Smooth muscle cell of the brain vasculature (primary cell): ENCODE data around the gene PRC1.
"Not testable (repeated sequence)": the region's sequence is repeated elsewhere in the genome, so short reads cannot be mapped to it uniquely, and the experiment has no call there.

Experiments
- DNase-seq: peaks from one replicate; pipeline ENCODE4 v3.0.0-alpha.2; 2012; ENCODE audit warnings: low read depth, low spot score

PRC1 gene

DNA sequence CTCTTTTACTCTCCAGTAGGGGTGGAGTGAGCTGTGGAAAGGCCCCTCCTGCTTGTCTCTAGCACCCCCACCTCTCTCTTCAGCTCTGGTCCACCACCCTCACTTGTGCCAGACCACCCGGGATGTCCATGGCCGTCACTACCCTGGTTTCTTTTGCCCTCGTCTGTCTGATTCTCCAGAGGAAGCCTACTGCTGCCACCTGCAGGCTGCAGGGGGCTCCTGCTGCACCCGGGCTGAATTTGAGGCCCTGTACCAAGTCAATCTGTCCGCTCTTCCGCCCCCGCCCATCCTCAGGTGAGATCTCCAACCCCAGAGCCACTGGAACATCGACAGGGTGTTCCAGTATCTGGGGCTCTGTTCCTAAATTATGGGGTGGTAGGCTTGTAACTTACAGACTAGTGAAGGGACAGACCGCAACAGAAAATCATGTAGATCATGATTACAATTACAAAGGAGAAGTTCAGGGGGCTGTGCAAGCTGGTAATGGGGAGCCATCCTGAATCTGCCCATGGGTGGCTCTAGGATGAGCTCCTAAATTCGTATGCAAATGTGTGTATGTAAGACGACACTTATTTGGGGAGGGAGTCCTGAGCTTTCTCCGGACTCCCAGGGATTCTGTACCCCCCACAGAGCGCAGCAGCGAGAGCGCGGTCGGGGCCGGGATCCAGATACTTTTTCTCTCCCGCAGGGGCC, 59.9 kb downstream of the PRC1 start:
- peak; percentile 57 for DNase-seq

DNA sequence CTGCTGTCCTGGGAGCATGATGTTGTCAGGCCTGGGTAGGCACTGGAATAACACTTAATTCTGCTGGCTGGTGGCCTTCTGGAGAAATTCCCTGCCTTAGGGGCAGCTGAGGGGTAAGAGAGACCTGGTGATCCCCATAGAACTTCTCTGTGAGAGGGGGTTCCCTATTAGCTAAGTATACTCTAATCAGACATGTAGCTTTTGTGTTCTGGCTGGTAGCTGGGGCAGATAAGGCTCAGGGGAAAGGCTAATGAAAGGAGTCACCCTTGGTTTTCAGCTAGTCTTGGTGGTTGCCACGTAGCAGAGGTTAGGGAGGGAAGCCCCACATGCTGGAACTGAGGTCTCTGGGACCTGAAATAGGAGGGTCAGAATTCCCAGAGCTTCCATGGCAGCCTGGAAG, 61.0 kb downstream of the PRC1 start:
- DNase-seq, result no peak

DNA sequence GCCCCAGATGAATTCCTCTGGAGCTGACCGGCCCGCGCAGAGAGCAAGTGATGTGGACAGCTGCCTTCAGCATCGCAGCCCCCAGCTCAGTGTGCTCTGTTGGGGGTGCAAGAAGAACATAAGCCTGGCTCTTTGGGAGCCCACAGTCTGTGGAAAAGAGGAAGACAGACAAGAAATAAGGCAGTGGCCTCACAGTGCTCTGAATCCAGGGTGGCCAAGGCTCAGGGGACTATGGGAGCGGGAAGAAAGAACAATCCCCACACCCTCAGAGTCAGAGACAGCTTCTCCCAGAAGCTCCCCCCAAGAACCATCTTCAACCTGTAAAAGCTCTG, 61.7 kb downstream of the PRC1 start:
- DNase-seq, result no peak

DNA sequence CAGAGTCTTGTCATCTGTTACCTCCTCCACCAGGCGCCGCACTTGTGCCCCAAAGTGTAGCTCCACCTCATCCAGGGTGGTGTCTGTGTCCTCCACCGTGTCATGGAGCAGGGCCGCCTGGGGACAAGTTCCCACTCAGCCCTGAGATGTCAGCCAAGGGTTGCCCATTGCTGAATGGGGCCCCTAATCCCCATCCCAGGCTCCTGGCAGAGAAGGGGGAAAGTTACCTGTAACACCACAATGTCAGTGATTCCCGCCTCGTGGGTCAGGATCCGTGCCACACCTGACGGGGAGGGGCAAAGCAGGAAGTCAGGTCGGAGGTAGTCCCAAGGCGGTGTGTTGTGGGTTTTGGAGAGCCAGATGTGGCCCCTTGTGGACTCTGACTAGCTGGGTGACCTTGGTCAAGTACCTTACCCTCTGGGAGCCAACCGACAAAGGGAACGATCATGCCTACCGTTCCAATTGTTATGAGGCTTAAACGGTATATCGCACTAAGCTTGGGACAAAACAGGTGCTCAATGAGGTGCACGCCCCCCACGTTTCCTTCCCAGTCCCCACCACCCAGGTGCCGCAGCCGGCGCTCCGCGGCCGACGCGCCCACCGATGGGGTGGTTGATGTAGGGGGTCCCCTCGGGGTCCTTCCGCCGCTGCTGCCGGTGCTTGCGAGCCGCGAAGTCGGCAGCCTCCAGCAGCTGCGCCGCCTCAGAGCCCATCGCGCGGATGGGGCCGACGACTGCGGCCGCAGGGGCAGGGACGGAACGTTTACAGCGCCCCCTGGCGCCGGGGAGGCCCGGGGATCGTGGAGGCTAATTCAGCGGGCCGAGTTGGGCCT, 62.3 kb downstream of the PRC1 start, which contains the start of gene HDDC3:
TSS of gene HDDC3 (minus strand) at position 722 of the 832 bp plus-strand sequence. CDS start at position 713, 9 bp downstream.
- peak; percentile 47 for DNase-seq

DNA sequence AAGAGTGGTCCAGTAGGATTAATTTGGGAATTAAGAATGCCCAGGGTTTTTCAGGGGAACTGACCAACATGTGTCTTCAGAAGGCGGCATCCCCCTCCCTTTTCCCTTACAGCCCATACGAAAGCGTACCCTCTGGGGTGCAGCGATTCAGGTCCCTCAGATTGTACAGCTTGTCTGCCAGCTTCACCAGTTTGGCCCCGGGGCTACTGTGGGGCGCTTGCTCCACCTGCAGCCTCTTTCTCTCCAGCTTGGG, 62.8 kb downstream of the PRC1 start:
- DNase-seq, result no peak

DNA sequence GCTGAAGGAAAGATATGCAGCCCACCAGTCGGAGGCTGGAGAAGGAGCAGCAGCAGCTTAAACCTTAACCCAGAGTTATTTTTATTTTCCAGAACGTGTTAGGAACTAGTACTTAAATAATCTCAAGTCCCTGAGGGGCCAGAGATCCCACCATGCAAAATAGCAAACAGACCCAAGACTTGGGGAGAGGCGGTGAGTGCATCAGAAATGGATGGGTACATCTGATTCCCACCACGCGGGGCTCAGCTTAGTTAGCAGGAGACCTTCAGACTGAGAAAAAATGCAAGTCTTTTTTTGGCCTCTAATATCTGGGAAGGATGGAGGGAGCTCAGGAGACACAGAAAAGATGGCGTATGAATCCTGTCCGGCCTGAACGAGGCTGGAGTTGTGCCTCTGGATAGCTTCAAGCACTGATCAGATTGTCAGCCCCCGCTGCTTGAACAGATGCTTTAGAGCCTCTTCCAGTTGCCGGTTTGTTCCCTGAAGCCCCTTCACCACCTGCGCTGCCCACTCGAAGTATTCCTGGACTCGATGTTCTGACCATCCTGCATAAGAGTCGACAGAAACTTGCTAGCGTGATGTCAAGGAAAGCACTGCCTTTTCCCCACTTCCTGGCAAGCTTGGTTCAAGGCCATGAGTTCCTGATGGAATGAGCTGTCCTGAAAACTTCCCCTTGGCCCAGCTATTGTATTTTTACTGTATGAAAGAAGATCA, 63.3 kb downstream of the PRC1 start:
- no peak for DNase-seq

DNA sequence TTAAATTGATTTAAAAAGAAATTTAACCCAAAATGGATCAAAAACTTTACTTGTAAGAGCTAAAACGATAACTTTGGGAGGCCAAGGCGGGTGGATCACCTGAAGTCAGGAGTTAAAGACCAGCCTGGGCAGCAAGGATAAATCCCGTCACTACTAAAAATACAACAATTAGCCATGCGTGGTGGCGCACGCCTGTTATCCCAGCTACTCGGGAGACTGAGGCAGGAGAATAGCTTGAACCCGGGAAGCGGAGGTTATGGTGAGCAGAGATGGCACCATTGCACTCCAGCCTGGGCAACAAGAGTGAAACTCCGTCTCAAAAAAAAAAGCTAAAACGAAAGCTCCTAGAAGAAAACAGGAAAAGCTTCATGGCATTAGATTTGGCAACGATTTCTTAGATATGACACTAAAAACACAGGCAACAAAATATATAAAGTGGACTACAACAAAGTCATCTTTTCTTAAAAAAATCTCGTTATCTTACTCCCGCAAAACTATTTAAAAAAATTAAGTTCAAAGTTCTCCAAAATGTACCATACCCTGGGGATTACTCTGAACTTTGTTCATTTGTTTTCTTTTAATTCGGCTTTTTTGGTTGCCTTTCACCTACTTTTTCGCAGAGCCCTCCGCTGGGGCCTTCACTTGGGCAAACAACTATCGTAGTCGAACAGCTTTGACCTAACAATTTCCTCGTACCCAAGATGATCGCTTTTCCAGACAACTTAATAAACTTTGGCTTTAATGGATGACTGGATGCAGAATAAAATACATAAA, 64.9 kb downstream of the PRC1 start:
- DNase-seq, result no peak

DNA sequence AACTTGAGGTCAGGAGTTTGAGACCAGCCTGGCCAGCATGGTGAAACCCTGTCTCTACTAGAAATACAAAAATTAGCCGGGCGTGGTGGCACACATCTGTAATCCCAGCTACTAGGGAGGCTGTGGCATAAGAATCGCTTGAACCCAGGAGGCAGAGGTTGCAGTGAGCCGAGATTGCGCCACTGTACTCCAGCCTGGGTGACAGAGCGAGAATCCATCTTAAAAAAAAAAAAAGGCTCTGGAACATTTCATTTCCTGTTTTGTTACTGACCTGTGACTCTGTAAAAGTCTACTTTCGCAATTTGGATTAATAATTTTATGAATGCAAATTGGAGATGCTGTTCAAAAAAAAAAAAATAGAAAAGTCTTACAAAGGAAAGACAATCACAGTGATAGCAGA, 66.2 kb downstream of the PRC1 start:
- not testable (repeated sequence) for DNase-seq

DNA sequence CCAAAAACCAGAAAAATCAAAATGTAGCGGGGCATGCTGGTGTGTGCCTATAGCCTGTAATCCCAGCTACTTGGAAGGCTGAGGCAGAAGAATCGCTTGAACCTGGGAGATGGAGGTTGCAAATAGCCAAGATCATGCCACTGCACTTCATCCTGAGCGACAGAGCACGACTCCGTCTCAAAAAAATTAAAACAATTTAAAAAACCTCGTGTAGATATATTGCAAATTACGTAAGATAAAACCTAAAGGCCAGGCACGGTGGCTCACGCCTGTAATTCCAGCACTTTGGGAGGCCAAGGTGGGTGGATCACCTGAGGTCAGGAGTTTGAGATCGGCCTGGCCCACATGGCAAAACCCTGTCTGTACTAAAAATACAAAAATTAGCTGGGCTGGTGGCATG, 67.6 kb downstream of the PRC1 start:
- not testable (repeated sequence) for DNase-seq

DNA sequence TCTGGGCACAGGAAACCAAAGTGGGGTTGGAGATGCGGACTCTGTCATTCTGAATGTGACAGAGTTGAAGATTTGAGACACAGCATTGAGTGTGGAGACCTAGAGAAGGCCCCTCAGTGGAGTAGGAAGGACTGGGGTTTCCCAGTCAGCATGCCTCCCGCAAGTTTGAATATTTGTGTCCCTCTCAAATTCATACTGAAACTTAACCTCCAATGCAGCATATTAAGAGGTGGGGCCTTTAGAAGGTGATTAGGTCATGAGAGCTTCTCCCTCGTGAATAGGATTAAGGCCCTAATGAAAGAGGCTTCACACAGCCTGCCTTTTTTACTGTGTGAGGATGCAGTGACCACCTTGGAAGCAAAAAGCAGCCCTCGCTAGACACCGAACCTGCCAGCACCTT, 70.0 kb downstream of the PRC1 start:
- DNase-seq, result no peak

DNA sequence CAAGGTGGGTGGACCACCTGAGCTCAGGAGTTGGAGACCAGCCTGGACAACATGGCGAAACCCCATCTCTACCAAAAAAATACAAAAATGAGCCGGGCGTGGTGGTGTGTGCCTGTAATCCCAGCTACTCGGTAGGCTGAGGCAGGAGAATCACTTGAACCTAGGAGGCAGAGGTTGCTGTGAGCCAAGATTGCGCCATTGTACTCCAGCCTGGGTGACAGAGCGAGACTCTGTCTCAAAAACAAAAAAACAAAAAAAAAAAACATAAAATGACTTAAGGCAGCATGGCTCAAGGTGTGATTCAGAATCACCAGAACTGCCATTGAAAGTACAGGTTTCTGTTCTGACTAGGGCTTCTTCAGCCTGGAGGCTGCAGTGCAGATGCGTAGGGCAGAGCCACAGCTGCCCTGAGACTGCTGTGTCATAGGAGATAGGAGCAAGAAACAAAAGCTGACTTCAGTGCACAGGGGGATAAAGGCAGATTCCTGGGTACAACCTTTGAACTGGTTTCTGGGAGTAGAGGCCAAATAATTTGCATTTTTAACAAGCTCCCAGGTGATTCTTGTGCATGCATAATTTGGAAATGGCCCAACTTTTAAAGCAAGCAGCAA, 71.5 kb downstream of the PRC1 start:
- not testable (repeated sequence) for DNase-seq

DNA sequence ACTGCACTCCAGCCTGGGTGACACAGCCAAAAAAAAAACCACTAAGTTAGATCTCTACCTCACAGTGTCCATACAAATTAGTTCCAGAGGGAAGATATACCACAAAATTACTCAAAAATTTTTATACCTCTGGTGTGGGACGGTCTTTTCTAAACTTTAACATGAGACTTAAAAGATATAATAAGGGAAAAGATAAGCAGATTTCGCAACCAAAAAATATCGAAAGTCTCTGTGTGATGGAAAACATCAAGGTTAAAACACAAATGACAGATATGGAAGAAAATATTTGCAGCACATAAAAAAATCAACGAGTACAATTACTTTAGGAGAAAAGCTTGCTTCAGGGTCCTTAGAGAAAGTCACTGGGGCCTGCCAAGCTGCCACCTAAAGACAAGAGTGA, 72.4 kb downstream of the PRC1 start:
- no peak for DNase-seq

DNA sequence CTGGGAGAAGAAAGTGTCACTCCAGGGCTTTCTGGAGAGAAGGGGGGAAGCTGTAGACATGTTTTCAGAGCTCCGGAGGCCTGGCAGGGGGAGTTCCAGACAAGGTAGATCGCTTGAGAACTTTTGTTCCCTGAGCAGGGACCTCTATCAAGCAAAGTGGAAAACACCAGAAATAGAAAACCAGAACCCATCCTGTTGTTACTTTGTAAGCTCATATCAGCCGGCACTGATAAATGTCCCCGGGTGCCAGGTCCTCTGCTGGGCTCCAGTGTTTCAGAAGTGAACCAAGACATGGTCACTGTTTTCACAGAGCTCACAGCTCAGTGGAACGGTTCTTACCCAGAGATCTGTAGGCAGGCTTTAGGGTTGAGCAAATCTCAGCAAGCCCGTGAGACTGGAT, 75.5 kb downstream of the PRC1 start:
- DNase-seq, result no peak

DNA sequence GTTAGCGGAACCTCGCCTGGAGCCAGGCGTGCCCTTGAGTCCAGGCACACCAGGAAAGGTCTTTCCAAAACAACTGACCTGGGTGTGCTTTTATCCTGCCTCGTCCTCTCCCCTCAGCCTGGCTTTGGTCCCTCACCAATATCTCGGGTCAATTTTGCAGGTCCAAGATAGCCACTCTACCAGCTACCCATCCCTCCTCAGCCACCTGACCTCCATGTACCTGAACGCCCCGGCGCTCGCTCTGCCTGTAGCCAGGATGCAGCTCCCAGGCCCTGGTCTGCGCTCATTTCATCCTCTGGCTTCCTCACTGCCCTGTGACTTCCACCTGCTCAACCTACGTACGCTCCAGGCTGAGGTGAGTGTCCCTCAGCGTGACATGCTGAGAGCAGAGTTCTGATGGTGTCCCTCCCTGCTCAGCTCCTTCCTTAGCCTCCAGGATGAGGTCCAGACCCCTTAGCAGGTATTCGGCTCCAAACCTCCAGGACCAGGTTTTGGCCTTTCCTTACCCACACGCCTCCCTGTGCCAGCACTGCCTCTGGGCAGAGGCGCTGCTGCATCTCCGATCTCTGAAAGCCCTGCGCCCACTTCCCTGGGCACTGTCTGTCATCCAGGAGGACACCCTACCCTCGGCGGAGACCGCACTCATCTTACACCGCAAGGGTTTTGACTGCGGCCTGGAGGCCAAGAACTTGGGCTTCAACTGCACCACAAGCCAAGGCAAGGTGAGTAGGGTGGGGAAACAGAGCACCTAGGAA, 76.1 kb downstream of the PRC1 start:
- DNase-seq, result no peak

DNA sequence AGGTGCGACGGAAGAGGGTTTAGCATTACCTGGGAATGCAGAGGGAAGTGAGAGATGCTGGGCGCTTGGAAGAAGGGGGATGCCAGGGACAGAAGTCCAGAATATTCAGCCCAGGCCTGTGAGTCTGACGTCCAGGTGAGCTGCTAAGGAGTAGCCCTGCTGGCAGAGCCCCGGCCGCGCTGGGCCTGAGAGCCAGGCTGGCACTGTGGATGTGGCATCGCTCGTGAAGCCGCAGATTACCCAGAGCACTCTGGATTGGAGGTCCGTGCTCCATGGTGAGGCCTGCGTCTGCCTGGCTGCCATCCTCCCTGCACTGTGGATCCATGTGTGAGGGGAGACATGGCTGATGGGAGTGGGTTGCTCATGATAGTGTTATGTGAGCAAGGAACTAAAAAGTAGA, 76.8 kb downstream of the PRC1 start:
- no peak for DNase-seq

DNA sequence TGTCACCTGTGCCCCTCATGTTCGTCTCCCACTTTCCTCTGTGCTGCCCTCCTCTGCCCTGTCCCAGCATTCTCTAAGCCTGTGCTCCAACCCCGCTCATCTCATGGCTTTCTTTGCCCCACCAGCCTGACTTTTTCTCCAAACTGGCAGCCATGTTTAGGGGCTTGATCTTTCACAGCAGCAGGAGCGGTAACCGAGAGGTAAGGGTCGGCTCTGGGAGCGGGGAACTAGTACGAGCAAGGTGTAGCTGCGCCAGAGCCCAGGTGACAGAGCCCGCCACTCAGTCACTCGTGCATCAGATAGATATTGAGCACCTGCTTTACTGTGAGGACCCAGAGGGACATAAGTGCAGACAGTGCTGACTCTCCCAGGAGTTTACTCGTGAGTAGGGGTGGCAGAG, 77.9 kb downstream of the PRC1 start:
- DNase-seq, result no peak
